ENCODE results near the gene CFAP299.

GRCh38 chr4:80498725-80499124, 163.2 kb downstream of the CFAP299 start:
- TF ChIP-seq POLR2A (IDR thresholded peaks at IDR 0.05; ENCODE audit: low read depth, low read length) (no peak), POLR2AphosphoS5 (IDR thresholded peaks at IDR 0.05; ENCODE audit: low read depth, low read length) (no peak), TAF1 (IDR thresholded peaks at IDR 0.05; ENCODE audit: low read depth, low read length) (no peak), SPI1 (IDR thresholded peaks at IDR 0.05; ENCODE audit: low read depth, low read length) (no peak)

Data from GM12891 (cell line).